CD4-positive, CD25-positive, alpha-beta regulatory T cell (primary cell): ENCODE results near the gene TRHDE. TPM values are rescaled to one million over a fixed set of nuclear protein-coding genes. Genes with fewer than 3 reads are reported as not detected.

Experiments used
- ATAC-seq, 2 donors: fragments of 150-1000 bp; cut with Tn5 transposase; one replicate each; pipeline ENCODE4 v1.10.0; 2021; ENCODE audit warnings: low read depth in 2 of 2, moderate number of reproducible peaks in 2 of 2, moderate library complexity in 1 of 2
- DNase-seq, 3 donors: peaks; one replicate each; pipeline versions ENCODE4 v3.0.0 to v3.0.0-alpha.2; 2012 to 2022; ENCODE audit warnings: mixed read lengths in 1 of 3
- H3K27ac ChIP-seq: one replicate; pipeline ENCODE4 v1.7.0; 2013; ENCODE audit warnings: mild to moderate bottlenecking, low read length; ENCODE audit not compliant: insufficient read depth, poor library complexity, severe bottlenecking
- H3K27me3 ChIP-seq: one replicate; pipeline ENCODE4 v1.7.0; 2013; ENCODE audit warnings: low read length; ENCODE audit not compliant: control insufficient read depth, insufficient read depth
- H3K36me3 ChIP-seq: one replicate; pipeline ENCODE4 v1.7.0; 2013; ENCODE audit warnings: mild to moderate bottlenecking, low read length, moderate library complexity; ENCODE audit not compliant: control insufficient read depth, insufficient read depth
- H3K4me1 ChIP-seq: 2 replicates; pipeline ENCODE4 v1.7.0; 2013; ENCODE audit warnings: mild to moderate bottlenecking, low read length; ENCODE audit not compliant: insufficient read depth, control insufficient read depth, poor library complexity, severe bottlenecking
- H3K4me3 ChIP-seq: one replicate; pipeline ENCODE4 v1.7.0; 2013; ENCODE audit warnings: low read depth, mild to moderate bottlenecking, low read length, moderate library complexity
- H3K9me3 ChIP-seq, 2 experiments: 1 replicate in 1 of 2; 2 replicates in 1 of 2; pipeline ENCODE4 v1.7.0; 2013; ENCODE audit warnings: low read length in 2 of 2, mild to moderate bottlenecking in 1 of 2, moderate library complexity in 1 of 2; ENCODE audit not compliant: control insufficient read depth in 2 of 2
- H3K27ac Mint-ChIP-seq, 3 donors: one replicate each; pipeline ENCODE4 v1.8.0; 2020 to 2022; ENCODE audit warnings: mild to moderate bottlenecking in 3 of 3, mixed read lengths in 3 of 3, moderate library complexity in 2 of 3
- H3K27me3 Mint-ChIP-seq: one replicate; pipeline ENCODE4 v1.8.0; 2022; ENCODE audit warnings: mild to moderate bottlenecking, mixed read lengths
- H3K36me3 Mint-ChIP-seq: one replicate; pipeline ENCODE4 v1.8.0; 2020; ENCODE audit warnings: mixed read lengths
- H3K4me1 Mint-ChIP-seq, 4 donors: one replicate each; pipeline ENCODE4 v1.8.0; 2020 to 2022; ENCODE audit warnings: mixed read lengths in 4 of 4, mild to moderate bottlenecking in 1 of 4
- H3K4me3 Mint-ChIP-seq, 4 donors: one replicate each; pipeline ENCODE4 v1.8.0; 2020 to 2022; ENCODE audit warnings: mild to moderate bottlenecking in 4 of 4, mixed read lengths in 4 of 4, moderate library complexity in 3 of 4
- H3K9me3 Mint-ChIP-seq, 7 donors: one replicate each; pipeline ENCODE4 v1.8.0; 2020 to 2022; ENCODE audit warnings: mixed read lengths in 7 of 7, mild to moderate bottlenecking in 3 of 7, moderate library complexity in 2 of 7
- polyA plus RNA-seq, 4 donors: library from polyadenylated mRNA; unstranded; fragments of 300-500 nt; fragmentation: Illumina TruSeq; gene quantifications; one replicate each; pipeline ENCODE4 v1.2.3, GENCODE V29; 2021
- total RNA-seq: library from RNA; stranded (reverse); gene quantifications from one replicate; pipeline ENCODE4 v1.2.3, GENCODE V29; 2022

TRHDE gene
- total and polyA plus RNA-seq, 5 donors from 2014 or later = not detected

DNA sequence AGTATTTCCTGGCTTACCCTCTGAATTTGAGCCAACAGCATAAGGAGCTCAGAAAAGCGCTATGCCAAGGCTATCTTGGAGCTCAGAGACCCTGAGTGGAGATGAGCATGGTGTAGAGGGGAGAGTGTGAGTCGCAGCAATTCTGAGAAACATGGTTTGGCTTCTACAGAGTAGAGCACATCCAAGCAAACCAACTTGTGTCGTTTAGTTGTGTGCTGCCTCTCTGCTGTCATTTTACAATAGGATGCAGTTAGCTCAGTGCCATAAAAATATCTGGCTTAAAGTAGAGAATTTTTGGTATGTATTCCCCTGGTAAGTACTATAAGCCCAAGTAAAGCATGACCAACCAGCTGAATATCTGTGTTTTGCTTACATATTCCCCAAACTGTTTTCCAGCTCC is 249.2 kb downstream of the TRHDE start:
- H3K4me3 ChIP-seq = no peak overlapping the region
- no peaks in the 10 kb centered on the region for H3K36me3 ChIP-seq
- no peaks in the 10 kb centered on the region for H3K4me1 ChIP-seq
- no peak for ATAC-seq
- H3K9me3 Mint-ChIP-seq = peaks cover 0 to 9% (median 3%) of the 10 kb centered on the region in 7 donors
- no peak overlapping the region for H3K27ac Mint-ChIP-seq
- H3K27me3 Mint-ChIP-seq = no peaks in the 10 kb centered on the region
- no peaks in the 10 kb centered on the region for H3K27me3 ChIP-seq
- H3K27ac ChIP-seq = no peak overlapping the region
- no peak for DNase-seq
- no peaks in the 10 kb centered on the region for H3K9me3 ChIP-seq
- H3K36me3 Mint-ChIP-seq = no peaks in the 10 kb centered on the region
- no peak overlapping the region for H3K4me3 Mint-ChIP-seq
- no peaks in the 10 kb centered on the region for H3K4me1 Mint-ChIP-seq

DNA sequence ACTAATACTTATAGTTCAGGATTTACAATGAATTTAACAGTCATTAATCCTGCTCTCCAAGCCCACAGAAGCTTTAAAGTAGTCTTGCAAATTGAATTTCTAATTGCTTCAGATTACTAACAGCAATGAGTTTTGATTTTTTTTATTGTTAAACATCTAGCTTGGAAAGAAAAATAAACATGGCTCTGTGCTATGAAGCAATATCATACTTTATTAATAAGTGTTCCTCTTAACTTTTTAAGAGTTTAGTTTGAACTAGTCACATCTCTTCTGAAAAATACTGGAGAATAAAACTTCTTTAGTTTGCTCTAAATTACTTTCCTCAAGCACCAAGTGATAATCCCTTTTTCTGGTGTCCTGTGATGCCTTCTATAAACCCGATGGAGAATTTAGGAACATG is 250.2 kb downstream of the TRHDE start:
- H3K27ac Mint-ChIP-seq = no peak overlapping the region

DNA sequence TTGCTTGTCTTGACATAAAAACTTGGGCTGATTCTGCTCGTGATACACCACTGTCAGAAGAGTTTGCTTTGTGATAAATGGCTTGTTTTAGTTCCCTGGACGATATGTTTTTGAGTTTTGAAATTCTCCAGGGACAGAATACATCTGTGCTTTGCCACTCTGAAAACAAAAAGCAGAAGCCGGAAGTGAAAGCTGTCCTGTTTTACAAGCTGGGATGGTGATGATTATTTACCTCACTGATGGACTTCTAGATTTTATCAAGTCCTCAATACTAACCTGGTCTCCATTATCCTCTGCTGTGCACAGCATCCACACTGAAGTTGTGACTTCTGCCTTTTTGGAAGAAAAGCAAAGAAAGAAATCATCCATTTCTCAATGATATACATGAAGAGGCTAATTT is 251.6 kb downstream of the TRHDE start:
- H3K9me3 ChIP-seq = no peaks in the 10 kb centered on the region
- H3K36me3 Mint-ChIP-seq = no peaks in the 10 kb centered on the region

More for the DNA sequence above, 250.2 kb downstream of the TRHDE start:
- DNase-seq (no peak), ATAC-seq (no peak)
- Histone ChIP-seq H3K36me3 (no peaks in the 10 kb centered on the region), H3K27ac (no peak overlapping the region), H3K9me3 (no peaks in the 10 kb centered on the region), H3K27me3 (no peaks in the 10 kb centered on the region), H3K4me3 (no peak overlapping the region), H3K4me1 (no peaks in the 10 kb centered on the region)
- H3K4me1 Mint-ChIP-seq = no peaks in the 10 kb centered on the region
- H3K36me3 Mint-ChIP-seq = no peaks in the 10 kb centered on the region
- peaks cover 0 to 11% (median 3%) of the 10 kb centered on the region in 7 donors for H3K9me3 Mint-ChIP-seq
- H3K27me3 Mint-ChIP-seq = no peaks in the 10 kb centered on the region
- no peak overlapping the region for H3K4me3 Mint-ChIP-seq

DNA sequence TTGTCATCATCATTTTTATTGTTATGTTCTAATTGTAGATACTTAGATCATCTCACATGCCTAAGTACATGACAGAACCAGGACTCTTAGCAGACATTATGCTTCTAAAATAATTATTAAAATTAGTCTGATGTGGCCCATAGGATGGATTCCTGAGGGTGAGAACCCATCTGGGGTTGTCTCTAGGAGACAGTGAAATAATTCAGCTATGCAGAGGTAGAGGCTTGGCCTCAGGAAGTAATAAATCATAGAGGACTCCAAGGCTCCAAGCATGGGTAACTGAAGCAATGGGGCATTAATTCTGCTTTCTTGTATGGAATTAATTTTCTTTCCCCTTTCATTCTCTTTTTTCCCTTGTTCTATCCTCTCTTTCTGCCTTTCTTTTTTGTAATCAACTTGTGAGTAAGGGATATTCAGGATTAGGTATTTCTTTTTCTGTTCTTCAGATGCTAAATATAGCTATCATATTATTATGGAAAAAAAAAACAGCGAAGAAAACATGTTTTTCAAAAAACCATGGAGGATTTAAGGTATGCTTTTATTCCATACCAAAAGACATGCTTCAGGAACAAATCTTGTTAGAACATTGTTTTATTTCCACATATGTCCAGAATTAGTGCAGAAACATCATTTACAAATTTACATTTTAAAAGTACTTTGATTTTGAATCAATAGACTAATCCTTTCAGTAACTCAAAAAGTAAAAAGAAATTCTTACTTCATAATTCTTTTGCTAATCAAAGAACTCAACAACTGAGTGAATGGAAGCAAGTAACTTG is 263.2 kb downstream of the TRHDE start:
- Mint-ChIP-seq H3K27ac (no peak overlapping the region), H3K9me3 (peaks cover 0 to 14% (median 5%) of the 10 kb centered on the region in 7 donors), H3K4me1 (no peaks in the 10 kb centered on the region), H3K27me3 (no peaks in the 10 kb centered on the region), H3K36me3 (no peaks in the 10 kb centered on the region), H3K4me3 (no peak overlapping the region)
- Histone ChIP-seq H3K4me1 (no peaks in the 10 kb centered on the region), H3K36me3 (no peaks in the 10 kb centered on the region), H3K27me3 (no peaks in the 10 kb centered on the region), H3K4me3 (no peak overlapping the region), H3K9me3 (no peaks in the 10 kb centered on the region), H3K27ac (no peak overlapping the region)
- no peak for ATAC-seq
- DNase-seq = no peak

More for the DNA sequence above, 251.6 kb downstream of the TRHDE start:
- DNase-seq = no peak
- H3K27me3 Mint-ChIP-seq = no peaks in the 10 kb centered on the region
- no peak overlapping the region for H3K27ac Mint-ChIP-seq
- Histone ChIP-seq H3K4me1 (no peaks in the 10 kb centered on the region), H3K36me3 (no peaks in the 10 kb centered on the region), H3K27ac (no peak overlapping the region), H3K4me3 (no peak overlapping the region), H3K27me3 (no peaks in the 10 kb centered on the region)
- H3K4me3 Mint-ChIP-seq = no peak overlapping the region
- no peak for ATAC-seq
- H3K4me1 Mint-ChIP-seq = no peaks in the 10 kb centered on the region
- peaks cover 0 to 11% (median 3%) of the 10 kb centered on the region in 7 donors for H3K9me3 Mint-ChIP-seq

DNA sequence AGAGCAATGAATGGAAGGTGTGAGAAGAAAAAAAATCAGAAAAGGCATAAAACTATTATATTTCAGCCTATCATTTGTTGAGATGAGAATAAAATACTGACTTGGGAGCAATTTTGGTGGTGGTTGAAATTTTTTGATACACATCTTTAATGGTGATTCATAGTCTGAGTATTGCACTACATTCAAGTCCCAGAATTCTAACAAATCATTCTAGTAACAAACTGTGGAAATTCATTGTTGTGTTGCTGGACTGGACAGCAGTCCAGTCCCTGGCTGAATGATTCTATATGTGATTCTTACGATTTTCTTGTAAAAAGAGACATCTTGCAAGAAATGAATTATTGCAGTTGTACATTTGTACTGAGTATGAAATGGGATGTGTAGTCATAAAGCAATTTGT is 268.6 kb downstream of the TRHDE start:
- Mint-ChIP-seq H3K4me3 (no peak overlapping the region), H3K27me3 (no peaks in the 10 kb centered on the region), H3K4me1 (no peaks in the 10 kb centered on the region), H3K9me3 (peaks cover 0 to 17% (median 3%) of the 10 kb centered on the region in 7 donors), H3K27ac (no peak overlapping the region), H3K36me3 (no peaks in the 10 kb centered on the region)
- no peak for DNase-seq
- Histone ChIP-seq H3K9me3 (no peaks in the 10 kb centered on the region), H3K4me1 (no peaks in the 10 kb centered on the region), H3K36me3 (no peaks in the 10 kb centered on the region), H3K27me3 (no peaks in the 10 kb centered on the region), H3K27ac (no peak overlapping the region), H3K4me3 (no peak overlapping the region)
- no peak for ATAC-seq

DNA sequence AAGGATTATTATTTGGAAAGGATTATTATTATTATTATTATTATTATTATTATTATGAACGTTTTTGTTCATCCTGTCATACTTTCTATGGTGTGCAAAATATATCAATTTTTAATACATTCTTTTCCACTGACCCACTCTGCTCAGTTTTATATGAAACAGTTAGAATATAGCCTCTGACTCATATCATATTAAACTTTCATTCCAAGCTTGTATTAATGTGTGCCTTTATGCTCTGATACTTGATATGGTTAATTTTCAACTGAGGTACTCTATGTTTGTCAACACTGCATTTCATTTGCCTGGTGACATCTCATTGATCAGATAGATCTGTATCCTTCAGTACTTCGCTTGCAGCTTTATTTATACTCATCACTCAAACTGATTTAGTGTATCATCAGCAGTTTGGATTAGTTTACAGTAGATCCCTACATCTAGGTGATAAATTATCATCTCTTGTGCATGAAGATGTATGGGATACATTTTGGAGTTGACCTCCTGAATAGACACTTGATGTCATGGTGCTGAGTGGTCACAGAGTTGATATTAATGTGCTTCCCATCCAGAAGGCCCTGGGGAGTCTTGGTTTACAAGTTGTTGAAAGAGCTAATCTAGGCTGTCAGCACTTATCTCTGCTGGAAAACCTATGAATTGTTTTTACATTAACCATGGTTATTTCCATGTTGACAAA is 271.8 kb downstream of the TRHDE start:
- Mint-ChIP-seq H3K4me3 (no peak overlapping the region), H3K9me3 (peaks cover 0 to 16% (median 2%) of the 10 kb centered on the region in 7 donors), H3K27ac (no peak overlapping the region), H3K36me3 (no peaks in the 10 kb centered on the region), H3K4me1 (no peaks in the 10 kb centered on the region), H3K27me3 (no peaks in the 10 kb centered on the region)
- ATAC-seq (no peak), DNase-seq (no peak)
- Histone ChIP-seq H3K4me1 (no peaks in the 10 kb centered on the region), H3K9me3 (no peaks in the 10 kb centered on the region), H3K36me3 (no peaks in the 10 kb centered on the region), H3K27me3 (no peaks in the 10 kb centered on the region), H3K4me3 (no peak overlapping the region), H3K27ac (no peak overlapping the region)

DNA sequence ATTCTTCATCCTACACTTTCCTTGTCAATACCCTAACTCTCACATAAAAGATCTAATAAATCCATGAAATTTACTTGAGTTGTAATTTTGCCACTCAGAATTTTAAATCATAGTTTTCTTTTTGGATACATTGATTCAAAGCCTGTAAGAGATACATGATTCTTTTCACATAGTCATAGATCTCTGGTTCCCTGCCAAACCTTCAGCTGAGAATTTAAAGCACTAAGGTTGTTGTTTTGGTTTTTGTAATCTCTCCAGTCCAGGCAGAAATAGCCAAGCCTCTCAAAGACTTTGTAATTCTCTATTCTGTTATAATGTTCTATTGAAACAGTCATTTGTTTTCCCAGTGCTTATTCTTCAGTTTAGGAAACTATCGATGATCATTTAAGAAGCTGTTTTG is 273.9 kb downstream of the TRHDE start:
- DNase-seq (no peak), ATAC-seq (no peak)
- Histone ChIP-seq H3K27ac (no peak overlapping the region), H3K4me1 (no peaks in the 10 kb centered on the region), H3K9me3 (no peaks in the 10 kb centered on the region), H3K27me3 (no peaks in the 10 kb centered on the region), H3K4me3 (no peak overlapping the region), H3K36me3 (no peaks in the 10 kb centered on the region)
- Mint-ChIP-seq H3K9me3 (peaks cover 0 to 11% (median 2%) of the 10 kb centered on the region in 7 donors), H3K4me1 (no peaks in the 10 kb centered on the region), H3K27me3 (no peaks in the 10 kb centered on the region), H3K27ac (no peak overlapping the region), H3K36me3 (no peaks in the 10 kb centered on the region), H3K4me3 (no peak overlapping the region)

DNA sequence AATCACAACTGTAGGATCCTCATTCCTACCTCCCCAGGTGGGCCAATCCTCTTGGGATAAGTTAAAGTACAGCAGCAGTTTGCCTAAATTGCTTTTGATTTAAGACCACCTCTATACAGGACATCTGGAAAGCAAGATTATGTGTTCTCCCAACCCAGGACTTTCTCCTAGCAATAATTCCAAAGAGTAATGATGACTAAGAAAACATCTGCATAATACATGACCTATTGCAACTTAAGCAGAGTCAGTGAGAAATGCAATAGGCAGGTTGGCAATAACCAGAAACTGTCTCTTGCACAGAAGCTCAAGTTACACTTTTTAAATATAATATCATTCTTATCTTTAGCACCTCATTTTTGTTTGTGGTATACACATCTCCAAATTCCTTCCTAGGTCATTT is 275.4 kb downstream of the TRHDE start:
- no peaks in the 10 kb centered on the region for H3K36me3 ChIP-seq
- H3K27me3 ChIP-seq = no peaks in the 10 kb centered on the region
- Mint-ChIP-seq H3K4me3 (no peak overlapping the region), H3K27ac (no peak overlapping the region), H3K36me3 (no peaks in the 10 kb centered on the region), H3K4me1 (no peaks in the 10 kb centered on the region), H3K27me3 (no peaks in the 10 kb centered on the region), H3K9me3 (peaks cover 0 to 12% (median 4%) of the 10 kb centered on the region in 7 donors)
- no peaks in the 10 kb centered on the region for H3K9me3 ChIP-seq
- H3K4me1 ChIP-seq = no peaks in the 10 kb centered on the region
- no peak overlapping the region for H3K4me3 ChIP-seq
- no peak for ATAC-seq
- no peak for DNase-seq
- no peak overlapping the region for H3K27ac ChIP-seq
